Stimulated activated CD8-positive, alpha-beta memory T cell treated with anti-CD3 and anti-CD28 coated beads, Interleukin-15, amount 100 ng/mL, for 4 hours (primary cell): ENCODE results near the gene DDX54.
"Not testable (repeated sequence)": the region's sequence is repeated elsewhere in the genome, so short reads cannot be mapped to it uniquely, and the experiment has no call there.

Experiments
- DNase-seq, 2 donors: peaks; one replicate each; pipeline ENCODE4 v3.0.0-alpha.2; 2020; ENCODE audit warnings: low read depth in 2 of 2

Gene DDX54

GRCh38 chr12:113119980-113120669 lies 65.2 kb downstream of the DDX54 start:
- DNase-seq, result no peak

- no peak for DNase-seq
Measured at GRCh38 chr12:113118142-113118541, 67.1 kb downstream of the DDX54 start.

- not testable (repeated sequence) for DNase-seq
Measured at GRCh38 chr12:113117684-113118083, 67.6 kb downstream of the DDX54 start.

GRCh38 chr12:113116875-113117274 lies 68.4 kb downstream of the DDX54 start:
- no peak for DNase-seq

GRCh38 chr12:113115455-113116126 lies 69.7 kb downstream of the DDX54 start:
- no peak for DNase-seq

GRCh38 chr12:113114447-113115178 lies 70.7 kb downstream of the DDX54 start:
- DNase-seq, result no peak

GRCh38 chr12:113113397-113113796 lies 71.9 kb downstream of the DDX54 start:
- DNase-seq, result no peak

GRCh38 chr12:113112043-113112899 lies 73.0 kb downstream of the DDX54 start:
- DNase-seq, result no peak

- no peak for DNase-seq
Measured at GRCh38 chr12:113111247-113111646, 74.0 kb downstream of the DDX54 start.

- DNase-seq, result no peak
Measured at GRCh38 chr12:113109872-113110599, 75.2 kb downstream of the DDX54 start.

GRCh38 chr12:113109360-113109759 lies 75.9 kb downstream of the DDX54 start:
- no peak for DNase-seq

- DNase-seq, result no peak
Measured at GRCh38 chr12:113108308-113108707, 77.0 kb downstream of the DDX54 start.
